T-cell (primary cell): ENCODE data around the gene PRKAR1B. TPM values are rescaled to one million over a fixed set of nuclear protein-coding genes. Genes with fewer than 3 reads are reported as not detected.

Experiments
- ATAC-seq, 4 experiments: fragments of 200-7000 bp in 3 of 4; fragments of 150-1000 bp in 1 of 4; cut with Tn5 transposase; replicated peaks in 1 of 4; 1 replicate in 3 of 4; 2 replicates in 1 of 4; pipeline ENCODE4 v1.10.0; 2021; ENCODE audit warnings: moderate library complexity in 3 of 4, mild to moderate bottlenecking in 2 of 4, moderate number of reproducible peaks in 1 of 4
- CTCF ChIA-PET, 2 donors: fragments of 300-600 bp; sonication (Branson Sonifier 250); formaldehyde crosslinking; loops; one replicate each; lab custom pipeline; 2022; ENCODE audit warnings: antibody characterized with exemption in 2 of 2; lab: Charles Lee
- POLR2A ChIA-PET, 2 donors: fragments of 300-600 bp; sonication (Branson Sonifier 250); formaldehyde crosslinking; loops; one replicate each; lab custom pipeline; 2022; ENCODE audit warnings: antibody characterized with exemption in 2 of 2; lab: Charles Lee
- DNase-seq, 35 experiments: peaks; one replicate each; pipeline versions ENCODE4 v3.0.0 to v3.0.0-alpha.2; 2013 to 2023
- H3K27ac ChIP-seq: one replicate; pipeline ENCODE4 v1.5.1; 2013; ENCODE audit warnings: low read length
- H3K27me3 ChIP-seq, 2 experiments: replicated peaks in 1 of 2; 1 replicate in 1 of 2; 2 replicates in 1 of 2; pipeline versions ENCODE4 v1.6.1 to v1.7.0; 2013; ENCODE audit warnings: low read length in 1 of 2, mixed read lengths in 1 of 2; ENCODE audit not compliant: control insufficient read depth in 2 of 2, insufficient read depth in 2 of 2; ENCODE audit errors: extremely low read depth in 1 of 2
- H3K36me3 ChIP-seq, 2 donors: 1 replicate in 1 of 2; 2 replicates in 1 of 2; pipeline versions ENCODE4 v1.6.1 to v1.7.0; 2013; ENCODE audit warnings: low read length in 1 of 2; ENCODE audit not compliant: control insufficient read depth in 2 of 2, insufficient read depth in 1 of 2; ENCODE audit errors: extremely low read depth in 1 of 2
- H3K4me1 ChIP-seq, 2 experiments: 1 replicate in 1 of 2; 2 replicates in 1 of 2; pipeline versions ENCODE4 v1.6.1 to v1.7.0; 2013; ENCODE audit warnings: low read length in 2 of 2, mixed read lengths in 1 of 2; ENCODE audit not compliant: insufficient read depth in 2 of 2, control insufficient read depth in 1 of 2; ENCODE audit errors: extremely low read depth in 1 of 2
- H3K4me3 ChIP-seq, 2 donors: 1 replicate in 1 of 2; 2 replicates in 1 of 2; pipeline versions ENCODE4 v1.5.1 to v1.7.0; 2013; ENCODE audit warnings: mild to moderate bottlenecking in 2 of 2, low read length in 1 of 2, moderate library complexity in 1 of 2; ENCODE audit not compliant: control insufficient read depth in 1 of 2; ENCODE audit errors: extremely low read depth in 1 of 2
- H3K9me3 ChIP-seq: 2 replicates; pipeline ENCODE4 v1.7.0; 2013
- H3K27ac Mint-ChIP-seq, 2 donors: one replicate each; pipeline ENCODE4 v1.8.0; 2020 to 2021; ENCODE audit warnings: mild to moderate bottlenecking in 2 of 2, mixed read lengths in 2 of 2
- H3K27me3 Mint-ChIP-seq, 2 donors: one replicate each; pipeline ENCODE4 v1.8.0; 2021 to 2022; ENCODE audit warnings: mixed read lengths in 2 of 2
- H3K36me3 Mint-ChIP-seq: one replicate; pipeline ENCODE4 v1.8.0; 2021; ENCODE audit warnings: mixed read lengths
- H3K4me1 Mint-ChIP-seq, 3 donors: one replicate each; pipeline ENCODE4 v1.8.0; 2020 to 2022; ENCODE audit warnings: mixed read lengths in 3 of 3, mild to moderate bottlenecking in 1 of 3
- H3K4me3 Mint-ChIP-seq, 3 donors: one replicate each; pipeline ENCODE4 v1.8.0; 2020 to 2022; ENCODE audit warnings: mild to moderate bottlenecking in 3 of 3, mixed read lengths in 3 of 3, moderate library complexity in 3 of 3
- H3K9me3 Mint-ChIP-seq, 3 donors: one replicate each; pipeline ENCODE4 v1.8.0; 2020 to 2022; ENCODE audit warnings: mixed read lengths in 3 of 3
- WGBS: methylation state at CpG from one replicate; pipeline ENCODE4 v1.1.5; 2013; ENCODE audit warnings: missing lambda C conversion rate; ENCODE audit not compliant: insufficient coverage; 5-methylcytosine and 5-hydroxymethylcytosine counted together
- total RNA-seq, 35 experiments: library from RNA in 6 of 35; stranded (reverse) in 6 of 35; fragments of 120-200 nt in 1 of 35; gene quantifications; one replicate each; pipeline versions ENCODE4 v1.2.1 to v1.2.4 and lab custom pipeline; 2013 to 2026

The PRKAR1B gene
- total RNA-seq, 5 donors from 2014 or later (not counting 1 experiment from before 2014, with no cell fraction given), result 20.7 to 35.4 (median 24.4) TPM

DNA sequence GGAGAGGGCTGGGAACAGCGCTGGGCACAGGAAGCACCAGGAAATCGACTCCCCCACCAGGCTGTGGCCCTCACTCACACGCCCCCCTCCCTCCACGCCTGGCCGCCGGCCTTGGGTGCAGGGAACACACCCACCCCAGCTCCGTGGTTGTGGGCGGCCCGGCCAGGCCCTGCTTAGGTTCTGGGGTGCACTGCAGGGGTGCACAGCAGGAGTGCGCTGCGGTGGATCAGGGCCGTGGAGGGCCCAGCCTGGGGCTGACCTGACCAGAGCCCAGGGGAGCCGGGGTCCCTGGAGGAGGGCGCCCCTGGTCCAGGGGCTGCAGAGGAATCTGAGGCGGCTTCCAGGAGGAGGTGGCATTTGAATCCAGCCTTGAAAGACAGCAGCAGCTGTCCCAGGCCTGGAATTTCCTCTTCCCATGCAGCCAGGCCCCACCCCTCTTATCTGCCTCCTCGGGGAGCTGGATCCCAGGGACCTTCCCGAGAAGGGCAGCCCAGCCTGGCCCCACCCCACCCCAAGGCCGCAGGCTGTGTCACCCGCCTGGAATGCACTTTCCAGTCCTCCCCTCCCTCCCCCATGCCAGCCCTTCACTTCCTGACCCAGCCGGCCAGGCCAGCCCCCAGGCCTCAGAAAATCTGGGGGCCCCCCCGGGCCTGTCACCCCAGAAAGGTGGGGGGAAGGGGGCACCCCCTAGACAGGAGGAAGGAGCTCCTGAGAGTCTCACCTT is 189.0 kb downstream of the PRKAR1B start:
- H3K4me3 Mint-ChIP-seq, result no peak overlapping the region
- H3K4me1 Mint-ChIP-seq, result no peaks in the 10 kb centered on the region
- H3K4me3 ChIP-seq, result no peak overlapping the region
- 75% methylated on average over 5 of the region's 21 CpGs for WGBS
- POLR2A ChIA-PET, result interaction anchor here in 1 of 2 donors (0.6 kb wide), 1 partner anchor 87 kb away, joined by 3 read pairs; no protein-coding TSS in a partner anchor
- no peak for ATAC-seq
- no peak overlapping the region for H3K27ac Mint-ChIP-seq
- H3K4me1 ChIP-seq, result peaks cover 0 to 3% of the 10 kb centered on the region in 2 experiments
- CTCF ChIA-PET, result no interaction called here
- DNase-seq, result no peak
- H3K27ac ChIP-seq, result no peak overlapping the region
- H3K9me3 Mint-ChIP-seq, result no peaks in the 10 kb centered on the region
- H3K27me3 ChIP-seq, result peaks cover 0 to 9% of the 10 kb centered on the region in 2 experiments
- H3K36me3 Mint-ChIP-seq, result no peaks in the 10 kb centered on the region
- peaks cover 3 to 6% of the 10 kb centered on the region in 2 donors for H3K27me3 Mint-ChIP-seq
- H3K36me3 ChIP-seq, result no peaks in the 10 kb centered on the region
- no peaks in the 10 kb centered on the region for H3K9me3 ChIP-seq

DNA sequence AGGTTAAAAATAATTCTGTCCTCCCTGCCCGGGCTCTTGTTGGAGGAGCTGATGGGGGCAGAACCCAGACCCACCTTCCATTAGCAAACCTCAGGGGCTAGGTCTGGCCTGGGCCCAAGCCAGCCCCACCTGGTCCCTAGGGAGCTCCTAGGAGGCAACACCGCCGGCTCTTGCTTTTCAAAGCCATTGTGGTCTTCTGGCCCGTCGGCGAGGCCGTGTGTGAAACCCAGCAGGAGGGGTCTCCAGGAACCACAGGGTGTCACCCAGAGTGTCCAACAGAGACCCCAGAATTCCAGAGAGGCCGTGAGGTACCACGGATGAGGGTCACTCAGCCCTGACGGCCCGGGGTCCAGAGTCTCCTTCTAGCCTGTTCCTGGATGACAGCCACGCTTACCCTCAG is 190.8 kb downstream of the PRKAR1B start:
- H3K9me3 ChIP-seq, result no peaks in the 10 kb centered on the region
- Mint-ChIP-seq H3K27me3 (peaks cover 3 to 4% of the 10 kb centered on the region in 2 donors), H3K27ac (no peak overlapping the region), H3K36me3 (no peaks in the 10 kb centered on the region), H3K4me1 (no peaks in the 10 kb centered on the region), H3K4me3 (no peak overlapping the region), H3K9me3 (no peaks in the 10 kb centered on the region)
- ChIA-PET CTCF (no interaction called here), POLR2A (no interaction called here)
- DNase-seq (no peak), ATAC-seq (no peak)
- WGBS, result 91% methylated on average over 11 of the region's 12 CpGs
- H3K4me1 ChIP-seq, result peaks cover 0 to 6% of the 10 kb centered on the region in 2 experiments
- H3K27me3 ChIP-seq, result peaks cover 0 to 21% of the 10 kb centered on the region in 2 experiments
- H3K4me3 ChIP-seq, result no peak overlapping the region
- no peak overlapping the region for H3K27ac ChIP-seq
- H3K36me3 ChIP-seq, result no peaks in the 10 kb centered on the region

DNA sequence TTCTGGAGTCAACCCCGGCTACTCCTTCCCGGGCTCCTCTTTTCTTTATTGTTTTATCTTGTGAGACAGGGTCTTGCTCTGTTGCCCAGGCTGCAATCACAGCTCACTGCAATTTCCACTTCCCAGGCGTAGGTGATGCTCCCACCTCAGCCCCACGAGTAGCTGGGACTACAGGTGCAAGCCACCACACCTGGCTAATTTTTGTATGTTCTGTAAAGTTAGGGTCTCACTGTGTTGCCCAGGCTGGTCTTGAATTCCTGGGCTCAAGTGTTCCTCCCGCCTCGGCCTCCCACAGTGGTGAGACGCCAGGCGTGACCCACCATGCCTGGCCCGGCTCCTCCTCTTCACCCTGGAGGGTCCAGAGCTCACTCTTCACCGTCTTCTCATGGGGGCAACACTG is 192.1 kb downstream of the PRKAR1B start:
- no peaks in the 10 kb centered on the region for H3K4me1 Mint-ChIP-seq

DNA sequence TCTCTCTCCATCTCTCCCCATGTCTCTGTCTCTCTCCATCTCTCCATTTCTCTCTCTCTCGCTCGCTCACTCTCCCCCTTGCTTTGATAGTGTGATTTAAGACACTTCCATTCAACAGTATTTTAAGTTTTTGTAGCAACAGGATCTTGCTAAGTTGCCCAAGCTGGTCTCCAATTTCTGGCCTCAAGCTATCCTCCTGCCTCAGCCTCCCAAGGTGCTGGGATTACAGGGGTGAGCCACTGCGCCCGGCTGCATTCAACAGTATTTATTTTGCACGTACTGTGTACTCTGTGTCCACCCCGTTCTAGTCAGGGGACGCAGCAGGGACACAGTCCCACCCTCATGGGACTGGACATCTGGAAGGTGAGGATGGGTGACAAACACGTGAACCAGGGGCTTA is 193.0 kb downstream of the PRKAR1B start:
- no peak for DNase-seq
- ChIA-PET POLR2A (no interaction called here), CTCF (no interaction called here)
- H3K36me3 Mint-ChIP-seq, result no peaks in the 10 kb centered on the region
- peaks cover 3 to 8% of the 10 kb centered on the region in 2 donors for H3K27me3 Mint-ChIP-seq
- no peak overlapping the region for H3K27ac Mint-ChIP-seq
- no peak for ATAC-seq
- H3K4me1 Mint-ChIP-seq, result no peaks in the 10 kb centered on the region
- 86% methylated on average over 5 of the region's 8 CpGs for WGBS
- H3K27ac ChIP-seq, result no peak overlapping the region
- H3K9me3 ChIP-seq, result no peaks in the 10 kb centered on the region
- H3K27me3 ChIP-seq, result peaks cover 0 to 30% of the 10 kb centered on the region in 2 experiments
- H3K9me3 Mint-ChIP-seq, result no peaks in the 10 kb centered on the region
- H3K4me1 ChIP-seq, result peaks cover 0 to 3% of the 10 kb centered on the region in 2 experiments
- H3K36me3 ChIP-seq, result no peaks in the 10 kb centered on the region
- no peak overlapping the region for H3K4me3 Mint-ChIP-seq
- no peak overlapping the region for H3K4me3 ChIP-seq

More for the DNA sequence above, 192.1 kb downstream of the PRKAR1B start:
- DNase-seq (no peak), ATAC-seq (no peak)
- Mint-ChIP-seq H3K9me3 (no peaks in the 10 kb centered on the region), H3K4me3 (no peak overlapping the region), H3K27ac (no peak overlapping the region), H3K27me3 (peaks cover 3 to 8% of the 10 kb centered on the region in 2 donors), H3K36me3 (no peaks in the 10 kb centered on the region)
- H3K9me3 ChIP-seq, result no peaks in the 10 kb centered on the region
- peaks cover 0 to 28% of the 10 kb centered on the region in 2 experiments for H3K27me3 ChIP-seq
- 94% methylated on average over 7 of the region's 10 CpGs for WGBS
- CTCF ChIA-PET, result no interaction called here
- no peak overlapping the region for H3K27ac ChIP-seq
- no peak overlapping the region for H3K4me3 ChIP-seq
- POLR2A ChIA-PET, result no interaction called here
- H3K4me1 ChIP-seq, result peaks cover 0 to 3% of the 10 kb centered on the region in 2 experiments
- H3K36me3 ChIP-seq, result no peaks in the 10 kb centered on the region

DNA sequence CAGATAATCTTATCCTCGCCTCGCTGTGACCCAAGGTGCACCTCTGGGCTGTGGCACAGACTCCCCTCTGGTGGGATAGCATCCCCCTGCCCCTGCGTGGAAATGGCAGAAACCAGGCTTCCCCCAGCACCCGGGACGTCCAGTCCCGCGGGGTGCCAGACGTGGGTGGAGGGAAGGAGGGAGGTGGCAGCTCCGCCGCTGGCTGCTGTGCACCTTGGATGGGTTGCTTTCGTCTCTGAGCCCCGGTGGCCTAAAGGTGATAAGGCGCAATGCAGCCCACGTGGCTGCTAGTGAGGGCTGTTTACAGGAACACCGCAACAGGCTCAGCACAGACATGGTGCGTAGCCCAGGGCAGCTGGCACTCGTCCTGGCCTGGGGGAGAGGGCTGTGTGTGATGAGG is 193.8 kb downstream of the PRKAR1B start:
- Mint-ChIP-seq H3K36me3 (no peaks in the 10 kb centered on the region), H3K9me3 (no peaks in the 10 kb centered on the region), H3K4me1 (no peaks in the 10 kb centered on the region), H3K27ac (no peak overlapping the region), H3K4me3 (no peak overlapping the region), H3K27me3 (peaks cover 3 to 8% of the 10 kb centered on the region in 2 donors)
- H3K4me1 ChIP-seq, result peaks cover 0 to 3% of the 10 kb centered on the region in 2 experiments
- H3K4me3 ChIP-seq, result no peak overlapping the region
- 72% methylated on average over 16 of the region's 17 CpGs for WGBS
- H3K27me3 ChIP-seq, result peaks cover 0 to 30% of the 10 kb centered on the region in 2 experiments
- DNase-seq, result no peak
- H3K9me3 ChIP-seq, result no peaks in the 10 kb centered on the region
- POLR2A ChIA-PET, result no interaction called here
- CTCF ChIA-PET, result no interaction called here
- no peaks in the 10 kb centered on the region for H3K36me3 ChIP-seq
- no peak for ATAC-seq
- H3K27ac ChIP-seq, result no peak overlapping the region

DNA sequence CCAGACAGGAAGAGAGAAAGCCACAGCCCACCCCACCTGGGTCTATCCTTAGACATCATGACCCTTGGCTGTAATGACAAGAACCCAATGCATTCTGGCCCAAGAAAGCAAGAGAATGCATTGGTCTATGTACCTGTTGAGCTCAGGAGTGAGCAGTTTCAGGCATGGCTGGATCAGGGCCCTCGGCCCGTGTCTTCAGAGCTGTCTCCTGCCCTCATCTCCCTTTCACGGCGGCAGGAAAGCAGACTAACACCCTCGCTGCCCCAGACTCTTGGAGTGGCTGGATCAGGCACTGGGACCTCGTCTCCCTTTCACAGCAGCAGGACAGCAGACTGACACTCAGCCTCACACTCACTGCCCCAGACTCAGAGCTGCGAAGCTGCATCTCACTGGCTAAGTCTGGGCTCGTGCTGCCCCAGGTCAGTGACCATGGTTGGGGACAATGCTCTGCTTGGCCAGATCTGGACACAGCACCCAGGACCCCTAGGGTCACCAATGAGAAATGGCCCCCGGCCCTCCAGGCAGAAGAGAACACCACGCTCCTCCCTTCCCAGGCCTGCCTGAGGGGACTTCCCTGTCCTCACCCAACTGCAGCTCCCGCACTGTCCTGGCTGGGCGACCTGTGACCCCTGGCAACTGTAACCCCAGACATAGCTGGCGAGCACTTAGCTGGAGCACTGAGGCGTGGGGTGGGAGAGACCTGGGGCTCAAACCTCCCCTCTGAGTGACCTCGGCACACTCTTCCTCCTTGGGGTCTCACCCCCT is 194.5 kb downstream of the PRKAR1B start:
- no peaks in the 10 kb centered on the region for H3K9me3 ChIP-seq
- peaks cover 0 to 3% of the 10 kb centered on the region in 2 experiments for H3K4me1 ChIP-seq
- POLR2A ChIA-PET, result no interaction called here
- Mint-ChIP-seq H3K4me3 (no peak overlapping the region), H3K27me3 (peaks cover 3 to 8% of the 10 kb centered on the region in 2 donors), H3K27ac (no peak overlapping the region), H3K9me3 (no peaks in the 10 kb centered on the region), H3K4me1 (no peaks in the 10 kb centered on the region), H3K36me3 (no peaks in the 10 kb centered on the region)
- WGBS, result 85% methylated on average over 11 of the region's 15 CpGs
- DNase-seq (no peak), ATAC-seq (no peak)
- H3K27me3 ChIP-seq, result peaks cover 0 to 30% of the 10 kb centered on the region in 2 experiments
- no peaks in the 10 kb centered on the region for H3K36me3 ChIP-seq
- H3K27ac ChIP-seq, result no peak overlapping the region
- H3K4me3 ChIP-seq, result no peak overlapping the region
- CTCF ChIA-PET, result no interaction called here
